Measurements from ENCODE around the gene ATP6V1G2.

The ATP6V1G2 gene

GRCh38 chr6:31533455-31533841, 13.0 kb downstream of the ATP6V1G2 start:
- Histone ChIP-seq H2AFZ (ENCODE audit: insufficient read depth, low read length, poor library complexity) (no peak overlapping the region), H4K91ac (ENCODE audit: low read depth, low read length) (no peak overlapping the region), H3K9ac (ENCODE audit: low read length) (no peak overlapping the region), H2BK120ac (ENCODE audit: insufficient read depth, low read length, poor library complexity) (no peak overlapping the region), H4K8ac (ENCODE audit: low read depth, low read length) (no peak overlapping the region), H3K14ac (ENCODE audit: low read length) (no peak overlapping the region), H2BK5ac (ENCODE audit: low read depth, low read length, poor library complexity) (no peak overlapping the region), H2BK12ac (ENCODE audit: low read length) (no peak overlapping the region), H3K9me3 (ENCODE audit: insufficient read depth, low read depth, low read length) (no peaks in the 10 kb centered on the region), H3K79me1 (ENCODE audit: low read length) (no peaks in the 10 kb centered on the region), H3K18ac (ENCODE audit: low read length) (no peak overlapping the region), H3K36me3 (ENCODE audit: control insufficient read depth in 1 of 2, insufficient read depth in 2 of 2, low read length in 2 of 2) (peaks cover 54 to 83% of the 10 kb centered on the region in 2 experiments), H3K27ac (ENCODE audit: low read depth, low read length) (no peak overlapping the region), H3K4ac (ENCODE audit: low read depth, low read length) (no peak overlapping the region), H3K23ac (ENCODE audit: low read length) (no peak overlapping the region), H3K4me1 (ENCODE audit: control insufficient read depth in 1 of 2, insufficient read depth in 2 of 2, low read length in 2 of 2) (no peaks in the 10 kb centered on the region), H3K4me3 (ENCODE audit: low read depth, low read length) (no peak overlapping the region), H3K4me2 (ENCODE audit: low read length) (no peak overlapping the region), H2AK5ac (ENCODE audit: low read length) (no peak overlapping the region), H3K27me3 (ENCODE audit: insufficient read depth, low read length) (no peaks in the 10 kb centered on the region), H4K12ac (ENCODE audit: low read depth, low read length) (no peak overlapping the region), H3K79me2 (ENCODE audit: control insufficient read depth, insufficient read depth, low read length, poor library complexity) (no peaks in the 10 kb centered on the region)
- WGBS (ENCODE audit: extremely low coverage, insufficient coverage, insufficient read length) = no CpG with 5 or more reads among the region's 1 CpG
- DNase-seq = no peak

GRCh38 chr6:31532644-31533454, 13.6 kb downstream of the ATP6V1G2 start:
- Histone ChIP-seq H3K14ac (ENCODE audit: low read length) (no peak overlapping the region), H3K27ac (ENCODE audit: low read depth, low read length) (no peak overlapping the region), H4K91ac (ENCODE audit: low read depth, low read length) (no peak overlapping the region), H3K9ac (ENCODE audit: low read length) (no peak overlapping the region), H4K12ac (ENCODE audit: low read depth, low read length) (no peak overlapping the region), H3K4me3 (ENCODE audit: low read depth, low read length) (no peak overlapping the region), H3K36me3 (ENCODE audit: control insufficient read depth in 1 of 2, insufficient read depth in 2 of 2, low read length in 2 of 2) (peaks cover 54 to 78% of the 10 kb centered on the region in 2 experiments), H3K9me3 (ENCODE audit: insufficient read depth, low read depth, low read length) (no peaks in the 10 kb centered on the region), H3K4ac (ENCODE audit: low read depth, low read length) (no peak overlapping the region), H2BK120ac (ENCODE audit: insufficient read depth, low read length, poor library complexity) (no peak overlapping the region), H2BK5ac (ENCODE audit: low read depth, low read length, poor library complexity) (no peak overlapping the region), H3K4me2 (ENCODE audit: low read length) (no peak overlapping the region), H4K8ac (ENCODE audit: low read depth, low read length) (no peak overlapping the region), H3K27me3 (ENCODE audit: insufficient read depth, low read length) (no peaks in the 10 kb centered on the region), H2BK12ac (ENCODE audit: low read length) (no peak overlapping the region), H3K79me2 (ENCODE audit: control insufficient read depth, insufficient read depth, low read length, poor library complexity) (no peaks in the 10 kb centered on the region), H3K4me1 (ENCODE audit: control insufficient read depth in 1 of 2, insufficient read depth in 2 of 2, low read length in 2 of 2) (no peaks in the 10 kb centered on the region), H2AK5ac (ENCODE audit: low read length) (no peak overlapping the region), H2AFZ (ENCODE audit: insufficient read depth, low read length, poor library complexity) (no peak overlapping the region), H3K18ac (ENCODE audit: low read length) (no peak overlapping the region), H3K23ac (ENCODE audit: low read length) (no peak overlapping the region), H3K79me1 (ENCODE audit: low read length) (no peaks in the 10 kb centered on the region)
- no peak for DNase-seq
- no CpG with 5 or more reads among the region's 9 CpGs for WGBS (ENCODE audit: extremely low coverage, insufficient coverage, insufficient read length)

- no peak overlapping the region for H2BK12ac ChIP-seq (ENCODE audit: low read length)
- DNase-seq = no peak
- no peak overlapping the region for H3K27ac ChIP-seq (ENCODE audit: low read depth, low read length)
- no peak overlapping the region for H4K12ac ChIP-seq (ENCODE audit: low read depth, low read length)
- no peaks in the 10 kb centered on the region for H3K9me3 ChIP-seq (ENCODE audit: insufficient read depth, low read depth, low read length)
- H3K27me3 ChIP-seq (ENCODE audit: insufficient read depth, low read length) = no peaks in the 10 kb centered on the region
- H2BK120ac ChIP-seq (ENCODE audit: insufficient read depth, low read length, poor library complexity) = no peak overlapping the region
- H3K79me2 ChIP-seq (ENCODE audit: control insufficient read depth, insufficient read depth, low read length, poor library complexity) = no peaks in the 10 kb centered on the region
- no peak overlapping the region for H3K23ac ChIP-seq (ENCODE audit: low read length)
- H3K18ac ChIP-seq (ENCODE audit: low read length) = no peak overlapping the region
- H3K4me1 ChIP-seq (ENCODE audit: control insufficient read depth in 1 of 2, insufficient read depth in 2 of 2, low read length in 2 of 2) = no peaks in the 10 kb centered on the region
- no peak overlapping the region for H3K4me2 ChIP-seq (ENCODE audit: low read length)
- no peak overlapping the region for H3K14ac ChIP-seq (ENCODE audit: low read length)
- no peak overlapping the region for H4K91ac ChIP-seq (ENCODE audit: low read depth, low read length)
- no peaks in the 10 kb centered on the region for H3K79me1 ChIP-seq (ENCODE audit: low read length)
- H3K9ac ChIP-seq (ENCODE audit: low read length) = no peak overlapping the region
- no peak overlapping the region for H3K4me3 ChIP-seq (ENCODE audit: low read depth, low read length)
- H2AK5ac ChIP-seq (ENCODE audit: low read length) = no peak overlapping the region
- H3K36me3 ChIP-seq (ENCODE audit: control insufficient read depth in 1 of 2, insufficient read depth in 2 of 2, low read length in 2 of 2) = peaks cover 48 to 71% of the 10 kb centered on the region in 2 experiments
- no peak overlapping the region for H3K4ac ChIP-seq (ENCODE audit: low read depth, low read length)
- H2AFZ ChIP-seq (ENCODE audit: insufficient read depth, low read length, poor library complexity) = no peak overlapping the region
- no peak overlapping the region for H4K8ac ChIP-seq (ENCODE audit: low read depth, low read length)
- no CpG with 5 or more reads among the region's 9 CpGs for WGBS (ENCODE audit: extremely low coverage, insufficient coverage, insufficient read length)
- H2BK5ac ChIP-seq (ENCODE audit: low read depth, low read length, poor library complexity) = no peak overlapping the region
Measured at GRCh38 chr6:31531771-31532643, 14.4 kb downstream of the ATP6V1G2 start.

GRCh38 chr6:31531162-31531561, 15.2 kb downstream of the ATP6V1G2 start:
- Histone ChIP-seq H4K91ac (ENCODE audit: low read depth, low read length) (no peak overlapping the region), H4K8ac (ENCODE audit: low read depth, low read length) (no peak overlapping the region), H3K36me3 (ENCODE audit: control insufficient read depth in 1 of 2, insufficient read depth in 2 of 2, low read length in 2 of 2) (peaks cover 42 to 63% of the 10 kb centered on the region in 2 experiments), H2BK5ac (ENCODE audit: low read depth, low read length, poor library complexity) (no peak overlapping the region), H3K4me2 (ENCODE audit: low read length) (no peak overlapping the region), H3K4me3 (ENCODE audit: low read depth, low read length) (no peak overlapping the region), H2BK12ac (ENCODE audit: low read length) (no peak overlapping the region), H3K79me1 (ENCODE audit: low read length) (no peaks in the 10 kb centered on the region), H3K4me1 (ENCODE audit: control insufficient read depth in 1 of 2, insufficient read depth in 2 of 2, low read length in 2 of 2) (no peaks in the 10 kb centered on the region), H2AFZ (ENCODE audit: insufficient read depth, low read length, poor library complexity) (no peak overlapping the region), H4K12ac (ENCODE audit: low read depth, low read length) (no peak overlapping the region), H3K9me3 (ENCODE audit: insufficient read depth, low read depth, low read length) (no peaks in the 10 kb centered on the region), H3K27ac (ENCODE audit: low read depth, low read length) (no peak overlapping the region), H3K18ac (ENCODE audit: low read length) (no peak overlapping the region), H3K4ac (ENCODE audit: low read depth, low read length) (no peak overlapping the region), H2AK5ac (ENCODE audit: low read length) (no peak overlapping the region), H3K14ac (ENCODE audit: low read length) (no peak overlapping the region), H3K23ac (ENCODE audit: low read length) (no peak overlapping the region), H3K27me3 (ENCODE audit: insufficient read depth, low read length) (no peaks in the 10 kb centered on the region), H3K79me2 (ENCODE audit: control insufficient read depth, insufficient read depth, low read length, poor library complexity) (no peaks in the 10 kb centered on the region), H3K9ac (ENCODE audit: low read length) (no peak overlapping the region), H2BK120ac (ENCODE audit: insufficient read depth, low read length, poor library complexity) (no peak overlapping the region)
- no peak for DNase-seq
- WGBS (ENCODE audit: extremely low coverage, insufficient coverage, insufficient read length) = no CpG with 5 or more reads among the region's 7 CpGs

All from trophoblast cell (in vitro differentiated cells and primary cell).